ENCODE results near the gene DUSP9.

Gene DUSP9

DNA sequence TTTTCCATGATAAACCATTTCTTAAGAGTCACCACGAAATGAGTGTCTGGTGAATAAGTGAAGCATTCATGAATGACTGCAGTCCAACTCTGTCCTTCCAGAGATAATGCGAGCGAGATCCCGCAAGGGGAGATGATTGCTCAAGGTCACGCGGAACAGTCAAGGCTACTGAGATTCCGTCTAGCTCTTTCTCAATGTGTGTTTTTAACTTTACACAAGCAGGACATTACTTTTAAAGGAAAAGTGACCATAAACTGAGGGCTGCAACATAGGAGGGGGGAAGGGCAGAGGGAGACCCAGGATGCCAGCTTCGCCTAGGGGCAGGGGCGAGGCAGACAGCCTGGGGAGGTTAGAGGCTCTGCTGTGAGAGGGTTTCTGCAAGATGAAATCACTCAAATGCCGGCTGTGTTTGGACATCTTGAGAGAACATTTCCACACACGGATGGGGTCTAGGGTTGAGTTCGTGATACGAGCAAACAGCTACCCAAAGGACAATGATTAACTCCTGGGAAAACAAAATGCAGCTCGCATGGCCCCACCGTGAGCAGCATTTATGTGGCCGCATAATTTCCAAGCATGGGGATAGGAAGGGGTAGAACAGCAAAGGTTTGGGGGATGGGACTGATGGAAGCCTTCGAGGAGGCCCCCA lies 24.2 kb upstream of the DUSP9 start:
- DNase-seq, result no peak

DNA sequence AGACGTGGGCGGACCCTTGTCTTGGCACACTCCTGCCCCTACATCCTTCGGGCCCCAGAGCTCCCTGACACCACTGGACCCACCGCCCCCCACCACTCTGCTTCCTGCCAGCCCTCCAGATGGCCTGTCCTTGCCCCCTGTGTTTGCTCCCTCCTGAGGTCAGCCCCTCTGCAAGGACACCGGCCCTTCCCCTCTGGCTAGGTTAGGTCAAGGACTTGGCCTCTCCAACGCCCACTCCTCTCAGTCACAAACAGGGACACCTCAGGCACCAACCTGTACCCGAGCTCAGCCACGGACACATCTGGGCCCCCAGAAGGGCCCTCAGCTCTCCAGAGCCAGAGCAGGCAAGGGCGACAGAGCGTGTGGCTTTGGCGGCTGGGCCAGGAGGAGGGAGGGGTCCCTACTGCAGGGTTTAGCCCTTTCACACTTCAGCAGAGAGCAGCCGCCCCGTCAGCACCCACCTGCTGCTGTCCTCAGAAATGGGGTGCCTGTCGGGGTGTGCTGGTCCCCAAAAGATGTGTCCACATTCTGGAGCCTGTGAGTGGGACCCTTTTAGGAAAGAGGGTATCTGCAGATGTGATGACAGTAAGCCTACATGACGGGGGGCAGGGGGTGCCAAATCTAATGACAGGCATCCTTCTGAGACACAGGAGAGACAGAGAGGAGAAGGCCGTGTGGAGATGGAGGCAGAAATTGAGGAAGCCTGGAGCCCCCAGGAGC lies 23.5 kb upstream of the DUSP9 start:
- no peak for DNase-seq

DNA sequence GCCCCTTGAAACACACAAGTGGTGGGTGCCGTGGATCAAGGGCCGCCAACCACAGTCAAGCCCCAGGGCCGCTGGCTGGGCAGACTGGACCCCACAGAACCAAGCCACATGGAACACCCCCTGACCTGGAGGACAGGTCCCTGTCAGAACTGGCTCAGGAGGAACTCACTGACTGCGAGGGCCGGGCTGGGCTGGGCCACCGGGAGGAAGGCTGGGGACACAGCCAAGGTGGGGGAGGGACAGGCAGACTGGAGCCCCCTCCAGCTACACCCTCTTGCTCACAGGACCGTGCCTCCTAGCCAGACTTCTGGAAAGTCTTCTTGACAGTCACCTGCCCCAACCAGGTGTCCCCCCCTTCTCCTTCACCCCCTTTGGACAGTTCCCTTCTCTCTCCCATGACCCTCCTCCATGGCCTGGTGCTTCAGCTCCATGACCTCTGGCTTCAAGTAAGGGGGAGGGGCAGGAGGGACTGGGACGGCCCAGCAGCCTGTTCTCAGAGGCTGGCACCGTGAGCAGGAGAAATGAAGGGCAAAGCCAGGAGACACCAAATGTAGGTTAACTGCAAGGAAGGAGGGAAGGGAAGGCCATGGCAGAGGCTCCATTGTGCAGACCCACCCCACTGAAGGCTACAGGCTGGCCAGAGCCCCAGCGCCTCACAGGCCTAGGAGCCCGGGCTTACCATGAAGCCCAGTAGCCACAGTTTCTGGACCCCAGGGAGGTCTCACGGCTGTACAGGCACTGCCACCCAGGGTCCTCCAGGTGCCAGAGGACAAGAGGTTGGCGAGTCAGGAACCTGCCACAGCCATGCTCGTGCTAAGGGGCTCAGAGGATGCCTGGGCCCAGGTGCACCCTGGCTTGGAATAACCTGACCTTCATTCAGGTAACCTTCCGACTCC lies 22.6 kb upstream of the DUSP9 start:
- no peak for DNase-seq

DNA sequence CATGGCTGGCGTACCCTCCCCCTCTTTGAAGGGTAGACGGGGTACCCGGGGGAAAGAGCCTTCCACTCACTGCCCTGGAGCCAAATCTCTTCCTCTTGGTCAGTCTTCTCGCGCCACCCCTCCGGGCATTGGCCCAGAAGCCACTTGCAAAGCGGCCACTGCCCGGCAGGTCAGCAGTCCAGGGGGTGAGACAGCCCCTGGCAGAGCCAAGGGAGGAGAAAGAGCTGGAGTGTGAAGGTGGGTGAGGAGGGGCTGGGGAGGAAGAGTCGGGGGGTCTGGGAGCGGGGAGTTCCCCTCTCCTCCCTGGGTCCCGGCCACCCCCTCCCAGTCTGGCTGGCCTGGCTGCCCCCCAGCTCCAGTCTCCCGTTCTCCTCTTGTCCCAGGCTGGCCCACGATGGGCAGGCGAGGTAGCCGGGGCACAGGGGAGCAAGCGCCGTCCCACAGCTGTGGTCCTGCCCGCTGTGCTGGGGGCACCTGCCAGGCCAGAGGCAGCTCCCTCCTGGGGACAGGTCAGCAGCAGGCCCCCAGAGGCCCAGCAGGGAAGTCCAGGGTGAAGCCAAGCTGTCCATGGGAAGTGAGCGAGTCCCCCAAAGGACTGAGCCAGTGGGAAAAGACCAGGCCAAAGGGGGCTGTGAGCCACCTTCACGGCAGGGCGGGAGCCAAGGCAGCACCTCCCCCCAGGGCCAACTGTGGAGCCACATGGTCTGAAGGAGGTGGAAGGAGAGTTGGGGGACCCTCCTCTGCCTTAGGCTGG lies 21.6 kb upstream of the DUSP9 start:
- DNase-seq, result no peak

DNA sequence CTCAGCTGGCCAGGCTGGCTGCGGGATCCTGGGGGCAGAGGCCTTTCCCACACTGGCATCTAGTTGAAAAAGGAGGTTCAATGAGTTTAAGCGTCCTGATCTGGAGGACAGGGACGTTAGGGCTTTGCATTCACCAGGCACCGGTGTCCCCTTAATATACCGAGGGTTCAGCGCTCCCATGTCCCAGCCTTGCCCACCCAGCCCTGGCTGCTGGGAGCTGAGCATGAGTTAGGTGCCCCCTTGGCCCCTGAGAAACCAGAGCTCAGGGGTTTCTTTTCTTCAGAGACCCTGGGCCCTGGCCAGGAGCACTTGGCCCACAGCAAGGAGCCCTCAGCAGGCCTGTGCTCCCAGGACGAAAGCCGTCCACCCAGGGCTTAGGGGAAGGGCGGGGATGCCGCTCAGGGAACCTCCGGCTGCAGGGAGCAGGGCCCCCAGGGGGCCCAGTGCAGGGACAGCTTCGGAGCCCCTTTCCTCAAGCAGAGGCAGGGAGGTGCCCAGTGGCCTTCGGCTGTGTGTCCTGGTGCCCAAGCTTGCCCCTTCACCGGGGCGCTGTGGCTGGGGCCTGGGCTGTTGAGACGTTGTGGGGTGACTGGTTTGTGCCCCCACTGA lies 20.9 kb upstream of the DUSP9 start:
- no peak for DNase-seq

DNA sequence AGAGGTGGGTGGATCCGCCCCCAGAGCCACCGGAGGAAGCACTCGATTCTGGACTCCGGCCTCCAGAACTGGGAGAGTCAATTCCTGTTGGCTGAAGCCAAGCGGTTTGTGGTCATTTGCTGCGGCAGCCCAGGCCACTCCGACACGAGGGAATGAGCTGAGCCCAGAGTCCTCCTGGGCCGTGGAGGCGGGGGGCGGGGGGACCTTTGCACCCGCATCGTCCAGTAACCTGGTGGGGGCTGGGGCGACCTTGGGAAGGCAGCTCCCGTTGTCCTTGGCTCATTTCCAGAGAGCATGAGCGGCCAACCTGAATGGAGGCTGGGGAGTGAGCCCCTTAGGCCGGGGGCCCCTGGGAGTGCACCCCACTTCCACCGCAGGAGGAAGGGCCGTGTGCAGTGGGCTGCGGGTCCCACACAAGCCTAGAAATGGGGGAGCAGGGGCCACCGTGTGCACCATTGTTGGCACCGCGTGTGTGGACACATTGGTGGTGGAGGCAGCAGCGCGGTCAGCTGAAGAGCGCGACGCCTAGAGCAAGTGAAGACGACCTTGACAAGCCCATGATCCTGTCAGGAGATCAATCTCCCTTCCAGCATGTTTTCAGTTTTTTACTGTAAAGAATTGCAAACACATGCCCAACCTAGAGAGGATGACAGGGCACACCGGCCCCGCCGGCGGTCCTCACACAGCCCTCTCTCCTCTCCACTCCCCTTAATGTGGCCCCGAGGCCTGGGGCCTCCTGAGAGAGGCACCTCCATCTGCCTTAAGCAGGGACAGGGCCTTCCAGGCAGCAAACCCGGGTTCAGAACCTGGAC lies 19.9 kb upstream of the DUSP9 start:
- no peak for DNase-seq

DNA sequence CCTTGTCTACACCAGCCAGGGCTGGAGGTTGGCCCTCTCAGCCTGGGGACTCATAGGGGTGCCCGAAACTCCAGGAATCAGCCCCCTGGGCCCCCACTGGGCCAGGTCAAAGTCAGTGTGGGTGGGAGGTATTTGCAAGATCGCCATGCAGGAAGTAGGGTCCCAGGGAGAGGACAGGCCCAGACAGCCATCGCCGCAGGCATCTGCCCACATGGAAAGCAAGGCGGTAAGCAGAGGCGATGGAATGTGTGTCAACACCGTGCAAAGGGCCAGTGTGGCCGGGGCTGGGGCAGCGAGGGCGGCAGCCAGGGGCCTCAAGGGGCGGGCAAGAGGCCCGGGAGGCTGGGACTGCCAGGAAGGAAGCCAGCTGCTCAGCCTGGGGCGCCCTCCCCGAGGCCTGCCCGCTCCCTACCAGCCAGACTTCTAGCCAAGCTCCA lies 19.3 kb upstream of the DUSP9 start:
- DNase-seq, result no peak

DNA sequence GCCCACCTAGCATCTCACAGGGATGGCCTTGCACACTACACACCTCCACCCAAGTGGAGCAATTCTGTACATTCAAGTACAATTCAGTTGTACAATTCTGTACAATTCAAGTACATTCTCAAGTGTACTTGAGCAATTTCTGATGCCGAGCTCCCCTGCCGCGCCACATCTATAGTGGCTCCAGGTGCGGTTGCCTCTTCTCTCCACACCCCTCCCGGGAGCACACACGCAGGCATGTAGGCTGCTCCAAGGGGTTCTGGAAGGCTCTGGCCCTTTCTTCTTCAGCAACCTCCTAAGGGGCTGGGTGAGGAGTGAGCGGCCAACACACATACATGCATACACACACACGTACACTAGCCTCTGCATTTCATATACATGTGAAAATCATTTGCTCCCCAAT lies 18.9 kb upstream of the DUSP9 start:
- DNase-seq, result no peak

DNA sequence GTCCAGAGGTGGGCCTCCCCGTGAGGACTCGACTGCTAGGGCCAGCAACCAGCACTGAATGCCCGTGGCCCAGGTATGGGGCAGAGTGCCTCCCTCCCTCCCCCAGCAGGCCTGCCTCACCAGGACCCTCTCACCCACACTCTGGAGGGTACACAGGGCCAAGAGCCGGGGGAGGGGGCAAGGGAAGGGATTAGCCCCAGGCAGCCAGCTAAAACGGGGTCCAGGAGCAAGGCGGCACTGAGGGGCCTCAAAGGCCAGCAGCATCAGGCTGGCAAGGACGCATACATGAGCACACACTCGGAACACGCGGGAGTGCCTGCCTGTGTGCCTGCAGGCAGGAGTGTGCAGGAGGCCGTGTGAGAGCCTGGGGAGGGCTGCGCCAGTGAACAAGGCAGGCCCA lies 18.3 kb upstream of the DUSP9 start:
- DNase-seq, result no peak

DNA sequence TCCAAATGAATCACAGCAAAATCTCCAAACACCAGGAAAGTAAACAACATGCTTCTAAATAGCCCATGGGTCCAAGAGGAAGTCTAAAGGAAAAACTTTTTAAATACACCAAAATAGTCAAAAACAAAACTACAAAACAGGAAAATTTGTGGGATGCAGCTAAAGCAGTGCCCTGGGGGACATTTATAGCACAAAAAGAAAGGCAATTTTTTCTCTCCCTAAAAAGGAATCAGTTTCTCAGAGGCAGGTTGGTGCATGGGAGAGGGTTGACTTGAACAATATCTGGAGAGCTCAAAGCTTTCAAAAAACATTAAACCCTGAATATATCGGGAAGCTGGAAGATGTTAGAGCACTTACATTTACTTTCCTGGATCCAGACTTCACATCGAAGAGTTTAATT lies 15.7 kb upstream of the DUSP9 start:
- no peak for DNase-seq

DNA sequence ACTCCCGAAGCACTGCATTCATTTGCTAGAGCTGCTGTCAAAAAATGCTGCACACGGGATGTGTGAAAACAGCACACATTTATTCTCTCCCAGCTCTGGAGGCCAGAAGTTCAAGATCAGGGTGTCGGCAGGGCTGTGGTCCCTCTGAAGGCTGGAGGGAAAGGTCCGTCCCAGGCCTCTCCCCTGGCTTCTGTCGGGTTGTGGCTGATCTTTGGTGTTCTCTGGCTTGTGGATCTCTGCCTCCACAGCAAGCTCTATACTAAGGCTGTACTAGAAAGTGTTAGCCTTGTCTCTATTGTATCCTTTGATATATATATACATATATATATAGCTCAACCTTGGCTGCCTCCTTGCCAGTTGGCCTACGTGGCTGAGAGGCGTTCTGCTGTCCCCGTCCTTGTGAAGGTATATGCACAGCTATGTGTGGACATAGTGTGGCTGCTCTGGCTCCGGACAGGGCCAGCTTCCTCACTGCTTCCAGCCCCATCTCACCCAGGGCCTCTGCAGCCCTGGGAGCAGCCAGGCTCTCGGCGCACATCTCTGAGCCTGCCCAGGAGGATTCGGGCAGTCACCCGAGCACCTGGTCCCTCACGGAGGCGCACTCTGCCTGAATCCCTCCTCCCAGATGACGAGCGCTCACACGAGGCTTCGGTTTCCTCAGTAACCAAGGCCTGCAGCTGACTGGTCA lies 15.0 kb upstream of the DUSP9 start:
- DNase-seq, result no peak

DNA sequence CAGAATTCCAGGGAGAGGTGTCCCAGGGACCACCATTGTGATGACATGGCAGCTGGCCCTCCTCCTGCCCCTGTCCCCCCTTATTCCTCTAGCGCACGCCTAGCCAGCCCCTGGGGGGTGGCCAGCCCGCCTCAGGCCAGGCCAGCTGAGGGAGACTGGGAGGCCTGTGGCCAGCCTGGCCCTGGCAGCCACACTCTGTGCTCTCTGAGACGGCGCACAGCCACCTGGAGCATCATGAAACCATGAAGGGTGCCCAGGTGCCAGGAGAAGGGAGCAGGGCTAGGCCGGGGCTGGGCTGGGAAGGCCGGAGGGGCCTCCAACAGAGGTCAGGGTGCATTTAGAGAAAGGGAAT lies 14.4 kb upstream of the DUSP9 start:
- no peak for DNase-seq

DNA sequence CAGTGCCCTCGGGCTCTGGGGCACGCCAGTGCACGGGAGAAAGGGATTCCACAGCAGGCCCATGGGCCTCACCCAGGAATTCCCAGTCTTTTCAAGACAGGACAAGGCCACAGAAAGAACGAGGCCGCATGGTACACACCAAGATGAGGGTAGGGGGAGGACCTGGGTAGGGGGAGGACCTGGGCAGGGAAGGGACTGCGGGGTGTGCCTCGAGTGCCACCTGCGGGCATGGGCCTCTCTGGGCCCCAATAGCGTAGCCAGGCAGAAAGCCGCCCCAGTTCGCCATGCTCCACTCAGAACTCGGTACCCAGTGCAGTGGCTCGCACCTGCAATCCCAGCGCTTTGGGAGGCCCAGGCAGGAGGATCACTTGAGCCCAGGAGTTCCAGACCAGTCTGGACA lies 14.0 kb upstream of the DUSP9 start:
- no peak for DNase-seq

DNA sequence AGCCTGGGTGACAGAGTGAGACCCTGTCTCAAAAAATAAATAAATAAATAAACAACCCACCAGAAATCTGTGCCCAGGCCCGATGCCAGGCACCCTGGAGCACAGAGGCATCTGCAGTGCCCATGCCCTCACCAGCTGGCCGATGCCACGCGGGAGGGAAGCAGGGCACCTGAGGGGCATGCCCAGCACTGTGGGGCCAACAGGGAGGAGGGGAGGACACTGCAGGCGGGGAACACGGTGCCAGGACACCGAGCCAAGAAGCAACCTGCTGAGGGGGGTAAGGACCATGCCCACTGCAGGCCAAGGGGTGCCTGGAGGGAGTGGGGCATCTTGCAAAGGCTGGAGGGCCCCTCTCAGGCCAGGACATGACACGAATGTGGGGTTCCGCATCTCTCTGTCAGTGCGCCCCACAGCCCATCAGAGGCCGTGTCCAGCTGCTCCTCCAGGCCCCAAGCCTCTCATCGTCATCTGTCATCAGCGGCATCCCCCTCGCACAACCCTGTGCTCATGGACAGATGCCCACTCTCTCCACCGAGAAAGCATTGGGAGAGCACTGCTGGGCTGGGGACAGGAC lies 13.3 kb upstream of the DUSP9 start:
- no peak for DNase-seq

DNA sequence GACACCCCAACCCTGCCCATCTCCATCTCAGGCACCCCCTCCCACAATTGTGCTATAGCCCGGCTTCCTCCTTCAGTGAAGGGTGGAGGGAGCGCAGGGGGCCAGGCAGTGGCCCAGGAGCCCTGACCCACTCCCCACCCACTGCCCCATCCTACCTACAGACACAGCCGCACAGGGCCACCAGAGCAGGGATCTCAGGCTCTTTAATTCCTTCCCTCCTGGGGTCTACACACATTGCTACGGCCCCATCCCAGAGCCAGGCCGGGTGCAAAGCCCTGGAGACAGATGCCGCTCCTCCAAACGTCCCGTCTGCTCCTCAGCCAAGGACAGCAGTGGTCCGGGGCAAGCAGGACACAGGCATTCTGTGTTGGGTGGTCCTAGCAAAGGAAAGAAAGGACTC lies 12.8 kb upstream of the DUSP9 start:
- no peak for DNase-seq

DNA sequence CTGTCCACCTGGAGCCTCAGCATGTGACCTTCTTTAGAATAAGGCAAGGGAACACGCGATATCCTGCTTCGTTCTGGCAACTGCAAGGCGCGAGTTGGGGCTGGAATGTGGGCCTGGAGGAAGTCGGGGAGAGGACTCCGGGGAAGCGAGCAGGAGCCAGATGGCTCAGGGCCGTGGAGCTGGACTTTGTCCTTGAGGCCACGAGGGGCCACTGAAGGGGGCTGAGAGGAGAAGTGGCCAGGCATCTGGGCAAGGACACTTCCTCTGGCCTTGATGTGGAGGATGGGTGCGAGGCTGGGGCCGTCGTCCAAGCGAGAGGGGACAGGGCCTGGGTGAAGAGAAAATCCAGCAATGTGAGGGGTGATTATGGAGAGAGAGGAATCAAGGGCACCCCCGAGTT lies 12.2 kb upstream of the DUSP9 start:
- no peak for DNase-seq

DNA sequence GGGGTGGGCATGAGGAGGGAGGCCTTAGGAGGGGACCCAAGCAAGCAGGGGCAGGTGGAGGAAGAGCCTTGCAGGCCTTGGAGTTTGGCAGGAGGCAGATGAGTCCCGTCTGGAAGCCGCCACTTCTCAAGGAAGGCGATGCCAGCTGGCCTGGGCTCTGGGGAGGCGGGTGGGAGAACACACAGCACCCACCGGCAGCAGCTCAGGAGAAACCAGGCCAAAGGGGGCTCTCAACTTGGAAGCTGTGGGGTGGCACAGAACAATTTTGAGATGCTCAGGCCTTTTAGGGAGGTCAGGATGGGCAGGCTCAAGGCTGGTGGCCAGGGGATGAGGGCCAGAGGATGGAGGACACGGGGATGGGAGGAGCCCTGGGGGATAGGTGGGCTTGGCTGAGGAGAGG lies 11.6 kb upstream of the DUSP9 start:
- no peak for DNase-seq

DNA sequence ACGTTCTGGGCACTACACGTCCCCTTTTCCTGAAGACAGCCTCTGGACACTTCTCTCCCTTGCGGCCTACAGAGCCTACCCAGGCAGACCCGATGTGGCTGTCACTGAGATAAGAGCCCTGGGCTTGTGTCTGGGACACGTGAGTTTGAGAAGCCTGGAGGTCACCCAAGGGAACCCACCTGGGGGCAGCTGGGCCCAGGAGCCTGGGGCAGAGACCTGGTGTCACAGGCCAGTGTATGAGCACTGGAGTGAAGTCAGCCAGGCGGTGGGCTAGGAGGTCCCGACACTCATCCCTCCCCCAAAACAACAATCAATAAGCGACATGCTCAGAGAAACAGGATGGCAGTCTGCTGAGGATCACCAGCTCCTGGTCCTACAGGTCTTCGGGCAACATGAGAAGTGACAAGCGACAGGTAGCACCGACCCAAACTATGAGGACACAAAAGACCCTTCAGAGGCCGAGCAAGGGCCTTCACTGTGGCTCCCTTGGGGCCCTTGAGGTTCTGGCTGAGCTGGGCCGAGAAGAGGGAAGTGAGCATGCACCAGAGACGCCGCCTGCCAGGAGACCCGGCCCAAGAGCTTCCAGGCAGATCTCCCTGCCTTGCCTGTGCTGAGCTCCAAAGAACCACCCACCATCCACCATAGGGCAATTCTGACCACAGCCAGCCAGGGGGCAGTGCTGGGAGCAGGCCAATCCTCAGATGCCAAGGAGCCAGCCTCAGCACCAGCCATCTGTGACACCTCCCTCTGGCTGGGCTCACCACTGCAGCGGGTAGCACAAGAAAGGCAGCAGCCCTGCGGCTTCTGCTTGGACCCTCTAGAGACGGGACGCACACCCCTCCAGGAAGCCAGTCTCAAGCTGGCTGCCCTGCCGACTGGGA lies 11.0 kb upstream of the DUSP9 start:
- no peak for DNase-seq

DNA sequence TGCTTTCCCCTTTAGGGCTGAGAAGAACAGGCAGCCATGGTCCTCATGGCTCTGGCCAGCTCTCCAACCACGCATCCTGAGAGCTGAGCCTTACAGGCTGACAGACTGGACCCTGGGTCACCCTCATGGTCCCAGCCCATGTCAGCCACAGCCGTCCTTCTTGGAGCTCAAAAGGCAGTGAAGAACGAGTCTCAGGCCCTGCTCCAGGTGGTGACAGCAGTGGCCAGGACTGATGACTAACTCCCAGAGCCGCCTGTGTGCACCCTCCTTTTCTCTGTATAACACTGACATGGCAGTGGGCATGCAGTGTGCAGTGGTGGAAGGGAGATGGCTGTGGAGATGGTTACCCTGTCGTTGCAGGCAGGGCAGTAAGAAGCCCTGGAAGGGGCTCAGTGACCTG lies 10.3 kb upstream of the DUSP9 start:
- DNase-seq, result no peak
